Type B pancreatic cell (in vitro differentiated cells): ENCODE results near the gene KLRC2. TPM values are rescaled to one million over a fixed set of nuclear protein-coding genes. Genes with fewer than 3 reads are reported as not detected.
"Not testable (repeated sequence)": the region's sequence is repeated elsewhere in the genome, so short reads cannot be mapped to it uniquely, and the experiment has no call there.

ENCODE experiments used
- DNase-seq: peaks from one replicate; pipeline ENCODE4 v3.0.0; 2021; ENCODE audit warnings: mixed read lengths; ENCODE audit not compliant: unreplicated experiment; ENCODE audit errors: extremely low spot score
- H3K27ac Mint-ChIP-seq: 2 replicates; pipeline ENCODE4 v1.8.0; 2021; ENCODE audit warnings: mild to moderate bottlenecking, mixed read lengths
- H3K27me3 Mint-ChIP-seq: 2 replicates; pipeline ENCODE4 v1.8.0; 2021; ENCODE audit warnings: mixed read lengths
- H3K36me3 Mint-ChIP-seq: 2 replicates; pipeline ENCODE4 v1.8.0; 2021; ENCODE audit warnings: mixed read lengths
- H3K4me1 Mint-ChIP-seq: one replicate; pipeline ENCODE4 v1.8.0; 2021; ENCODE audit warnings: mixed read lengths; ENCODE audit not compliant: unreplicated experiment
- H3K4me3 Mint-ChIP-seq: 2 replicates; pipeline ENCODE4 v1.8.0; 2021; ENCODE audit warnings: mild to moderate bottlenecking, mixed read lengths
- H3K9me3 Mint-ChIP-seq: 2 replicates; pipeline ENCODE4 v1.8.0; 2021; ENCODE audit warnings: mixed read lengths
- CTCF ChIP-seq: fragments of 200-600 bp; sonication (generic); conservative IDR thresholded peaks from 2 replicates; pipeline ENCODE4 v1.5.0; 2021; ENCODE audit warnings: antibody characterized with exemption, mild to moderate bottlenecking
- total RNA-seq: library from RNA; stranded (reverse); gene quantifications from 2 replicates; pipeline ENCODE4 v1.2.1, GENCODE V29; 2021; ENCODE audit warnings: low replicate concordance

KLRC2 gene
- total RNA-seq, 1 donor from 2014 or later, result 0.75 TPM

GRCh38 chr12:10424260-10424899, 11.4 kb downstream of the KLRC2 start:
- H3K4me3 Mint-ChIP-seq, H3K27ac Mint-ChIP-seq, H3K4me1 Mint-ChIP-seq, H3K9me3 Mint-ChIP-seq, H3K36me3 Mint-ChIP-seq, DNase-seq, H3K27me3 Mint-ChIP-seq: not testable (repeated sequence)

- not testable (repeated sequence) for DNase-seq, H3K9me3 Mint-ChIP-seq, H3K27ac Mint-ChIP-seq, H3K27me3 Mint-ChIP-seq, H3K4me1 Mint-ChIP-seq, H3K4me3 Mint-ChIP-seq, H3K36me3 Mint-ChIP-seq
Measured at GRCh38 chr12:10422159-10422558, 13.7 kb downstream of the KLRC2 start.

- not testable (repeated sequence) for H3K36me3 Mint-ChIP-seq, H3K27ac Mint-ChIP-seq, H3K4me1 Mint-ChIP-seq, H3K27me3 Mint-ChIP-seq, H3K4me3 Mint-ChIP-seq, H3K9me3 Mint-ChIP-seq, DNase-seq
Measured at GRCh38 chr12:10420334-10420733, 15.5 kb downstream of the KLRC2 start, which contains the start of gene KLRC3. Gene KLRC3 (minus strand): TSS chr12:10420595. CDS start chr12:10420550, 45 bp downstream.

GRCh38 chr12:10409392-10409791, 26.4 kb downstream of the KLRC2 start, which contains the start of gene KLRC4:
Gene KLRC4 (minus strand): TSS chr12:10409757. CDS start chr12:10409575, 182 bp downstream.
- Mint-ChIP-seq H3K4me1 (no peaks in the 10 kb centered on the region), H3K27me3 (no peaks in the 10 kb centered on the region), H3K36me3 (no peaks in the 10 kb centered on the region), H3K9me3 (no peaks in the 10 kb centered on the region), H3K4me3 (no peak within 1 kb of the TSS), H3K27ac (no peak within 1 kb of the TSS)
- no peak for TF ChIP-seq CTCF
- DNase-seq, result no peak

- no peak overlapping the region for H3K4me3 Mint-ChIP-seq
- H3K36me3 Mint-ChIP-seq, result no peaks in the 10 kb centered on the region
- H3K9me3 Mint-ChIP-seq, result no peaks in the 10 kb centered on the region
- H3K27me3 Mint-ChIP-seq, result no peaks in the 10 kb centered on the region
- no peaks in the 10 kb centered on the region for H3K4me1 Mint-ChIP-seq
- TF ChIP-seq CTCF, result no peak
- H3K27ac Mint-ChIP-seq, result no peak overlapping the region
- no peak for DNase-seq
Measured at GRCh38 chr12:10408842-10409241, 27.0 kb downstream of the KLRC2 start.

- Mint-ChIP-seq H3K9me3 (no peaks in the 10 kb centered on the region), H3K36me3 (no peaks in the 10 kb centered on the region), H3K4me1 (no peaks in the 10 kb centered on the region), H3K27me3 (no peaks in the 10 kb centered on the region), H3K27ac (no peak overlapping the region), H3K4me3 (no peak overlapping the region)
- TF ChIP-seq CTCF, result no peak
- DNase-seq, result no peak
Measured at GRCh38 chr12:10406725-10407124, 29.1 kb downstream of the KLRC2 start.

GRCh38 chr12:10405294-10405693, 30.5 kb downstream of the KLRC2 start:
- Mint-ChIP-seq H3K27me3 (no peaks in the 10 kb centered on the region), H3K36me3 (no peaks in the 10 kb centered on the region), H3K4me3 (no peak overlapping the region), H3K27ac (no peak overlapping the region), H3K9me3 (no peaks in the 10 kb centered on the region), H3K4me1 (no peaks in the 10 kb centered on the region)
- DNase-seq, result no peak
- no peak for TF ChIP-seq CTCF
